ENCODE data around the gene ALMS1. TPM values are rescaled to one million over a fixed set of nuclear protein-coding genes. Genes with fewer than 3 reads are reported as not detected.

ALMS1 gene
- total and polyA plus RNA-seq, 9 of the 15 experiments (the other 6 are each of a cell fraction or from before 2014, with no cell fraction given), result 1.4 to 26.3 (median 13.6) TPM

DNA sequence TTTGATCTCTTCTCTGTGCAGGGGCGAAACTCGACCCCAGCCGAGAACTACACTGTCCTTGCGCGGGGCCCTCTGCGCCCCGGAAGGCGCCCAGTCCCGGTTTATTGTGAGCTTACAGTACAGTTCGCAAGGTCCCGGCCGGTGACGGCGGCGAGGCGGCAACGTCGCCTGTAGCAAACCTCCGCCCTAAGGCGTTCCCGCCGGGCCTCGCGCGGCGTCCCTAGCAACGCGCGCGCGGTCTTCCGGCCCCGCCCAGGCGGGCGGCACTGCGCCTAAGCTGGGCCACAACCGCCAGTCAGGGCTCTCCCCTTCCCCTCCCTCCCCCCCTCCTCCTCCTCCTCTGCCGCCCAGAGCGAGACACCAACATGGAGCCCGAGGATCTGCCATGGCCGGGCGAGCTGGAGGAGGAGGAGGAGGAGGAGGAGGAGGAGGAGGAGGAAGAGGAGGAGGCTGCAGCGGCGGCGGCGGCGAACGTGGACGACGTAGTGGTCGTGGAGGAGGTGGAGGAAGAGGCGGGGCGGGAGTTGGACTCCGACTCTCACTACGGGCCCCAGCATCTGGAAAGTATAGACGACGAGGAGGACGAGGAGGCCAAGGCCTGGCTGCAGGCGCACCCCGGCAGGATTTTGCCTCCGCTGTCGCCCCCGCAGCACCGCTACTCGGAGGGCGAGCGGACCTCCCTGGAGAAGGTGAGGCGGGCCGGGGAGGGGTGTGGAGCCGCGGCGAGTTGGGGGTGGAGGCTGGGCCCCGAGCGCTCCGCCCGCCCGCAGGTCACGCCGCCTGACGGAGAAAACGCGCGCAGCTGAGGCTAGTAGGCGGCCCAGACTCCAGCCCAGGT, at the start of gene ALMS1 (continued):
- TF ChIP-seq, protein P1, sequence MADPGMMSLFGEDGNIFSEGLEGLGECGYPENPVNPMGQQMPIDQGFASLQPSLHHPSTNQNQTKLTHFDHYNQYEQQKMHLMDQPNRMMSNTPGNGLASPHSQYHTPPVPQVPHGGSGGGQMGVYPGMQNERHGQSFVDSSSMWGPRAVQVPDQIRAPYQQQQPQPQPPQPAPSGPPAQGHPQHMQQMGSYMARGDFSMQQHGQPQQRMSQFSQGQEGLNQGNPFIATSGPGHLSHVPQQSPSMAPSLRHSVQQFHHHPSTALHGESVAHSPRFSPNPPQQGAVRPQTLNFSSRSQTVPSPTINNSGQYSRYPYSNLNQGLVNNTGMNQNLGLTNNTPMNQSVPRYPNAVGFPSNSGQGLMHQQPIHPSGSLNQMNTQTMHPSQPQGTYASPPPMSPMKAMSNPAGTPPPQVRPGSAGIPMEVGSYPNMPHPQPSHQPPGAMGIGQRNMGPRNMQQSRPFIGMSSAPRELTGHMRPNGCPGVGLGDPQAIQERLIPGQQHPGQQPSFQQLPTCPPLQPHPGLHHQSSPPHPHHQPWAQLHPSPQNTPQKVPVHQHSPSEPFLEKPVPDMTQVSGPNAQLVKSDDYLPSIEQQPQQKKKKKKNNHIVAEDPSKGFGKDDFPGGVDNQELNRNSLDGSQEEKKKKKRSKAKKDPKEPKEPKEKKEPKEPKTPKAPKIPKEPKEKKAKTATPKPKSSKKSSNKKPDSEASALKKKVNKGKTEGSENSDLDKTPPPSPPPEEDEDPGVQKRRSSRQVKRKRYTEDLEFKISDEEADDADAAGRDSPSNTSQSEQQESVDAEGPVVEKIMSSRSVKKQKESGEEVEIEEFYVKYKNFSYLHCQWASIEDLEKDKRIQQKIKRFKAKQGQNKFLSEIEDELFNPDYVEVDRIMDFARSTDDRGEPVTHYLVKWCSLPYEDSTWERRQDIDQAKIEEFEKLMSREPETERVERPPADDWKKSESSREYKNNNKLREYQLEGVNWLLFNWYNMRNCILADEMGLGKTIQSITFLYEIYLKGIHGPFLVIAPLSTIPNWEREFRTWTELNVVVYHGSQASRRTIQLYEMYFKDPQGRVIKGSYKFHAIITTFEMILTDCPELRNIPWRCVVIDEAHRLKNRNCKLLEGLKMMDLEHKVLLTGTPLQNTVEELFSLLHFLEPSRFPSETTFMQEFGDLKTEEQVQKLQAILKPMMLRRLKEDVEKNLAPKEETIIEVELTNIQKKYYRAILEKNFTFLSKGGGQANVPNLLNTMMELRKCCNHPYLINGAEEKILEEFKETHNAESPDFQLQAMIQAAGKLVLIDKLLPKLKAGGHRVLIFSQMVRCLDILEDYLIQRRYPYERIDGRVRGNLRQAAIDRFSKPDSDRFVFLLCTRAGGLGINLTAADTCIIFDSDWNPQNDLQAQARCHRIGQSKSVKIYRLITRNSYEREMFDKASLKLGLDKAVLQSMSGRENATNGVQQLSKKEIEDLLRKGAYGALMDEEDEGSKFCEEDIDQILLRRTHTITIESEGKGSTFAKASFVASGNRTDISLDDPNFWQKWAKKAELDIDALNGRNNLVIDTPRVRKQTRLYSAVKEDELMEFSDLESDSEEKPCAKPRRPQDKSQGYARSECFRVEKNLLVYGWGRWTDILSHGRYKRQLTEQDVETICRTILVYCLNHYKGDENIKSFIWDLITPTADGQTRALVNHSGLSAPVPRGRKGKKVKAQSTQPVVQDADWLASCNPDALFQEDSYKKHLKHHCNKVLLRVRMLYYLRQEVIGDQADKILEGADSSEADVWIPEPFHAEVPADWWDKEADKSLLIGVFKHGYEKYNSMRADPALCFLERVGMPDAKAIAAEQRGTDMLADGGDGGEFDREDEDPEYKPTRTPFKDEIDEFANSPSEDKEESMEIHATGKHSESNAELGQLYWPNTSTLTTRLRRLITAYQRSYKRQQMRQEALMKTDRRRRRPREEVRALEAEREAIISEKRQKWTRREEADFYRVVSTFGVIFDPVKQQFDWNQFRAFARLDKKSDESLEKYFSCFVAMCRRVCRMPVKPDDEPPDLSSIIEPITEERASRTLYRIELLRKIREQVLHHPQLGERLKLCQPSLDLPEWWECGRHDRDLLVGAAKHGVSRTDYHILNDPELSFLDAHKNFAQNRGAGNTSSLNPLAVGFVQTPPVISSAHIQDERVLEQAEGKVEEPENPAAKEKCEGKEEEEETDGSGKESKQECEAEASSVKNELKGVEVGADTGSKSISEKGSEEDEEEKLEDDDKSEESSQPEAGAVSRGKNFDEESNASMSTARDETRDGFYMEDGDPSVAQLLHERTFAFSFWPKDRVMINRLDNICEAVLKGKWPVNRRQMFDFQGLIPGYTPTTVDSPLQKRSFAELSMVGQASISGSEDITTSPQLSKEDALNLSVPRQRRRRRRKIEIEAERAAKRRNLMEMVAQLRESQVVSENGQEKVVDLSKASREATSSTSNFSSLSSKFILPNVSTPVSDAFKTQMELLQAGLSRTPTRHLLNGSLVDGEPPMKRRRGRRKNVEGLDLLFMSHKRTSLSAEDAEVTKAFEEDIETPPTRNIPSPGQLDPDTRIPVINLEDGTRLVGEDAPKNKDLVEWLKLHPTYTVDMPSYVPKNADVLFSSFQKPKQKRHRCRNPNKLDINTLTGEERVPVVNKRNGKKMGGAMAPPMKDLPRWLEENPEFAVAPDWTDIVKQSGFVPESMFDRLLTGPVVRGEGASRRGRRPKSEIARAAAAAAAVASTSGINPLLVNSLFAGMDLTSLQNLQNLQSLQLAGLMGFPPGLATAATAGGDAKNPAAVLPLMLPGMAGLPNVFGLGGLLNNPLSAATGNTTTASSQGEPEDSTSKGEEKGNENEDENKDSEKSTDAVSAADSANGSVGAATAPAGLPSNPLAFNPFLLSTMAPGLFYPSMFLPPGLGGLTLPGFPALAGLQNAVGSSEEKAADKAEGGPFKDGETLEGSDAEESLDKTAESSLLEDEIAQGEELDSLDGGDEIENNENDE (IDR thresholded peaks at IDR 0.05; ENCODE audit: low read depth, low read length), result no peak
- TF ChIP-seq, protein P2, sequence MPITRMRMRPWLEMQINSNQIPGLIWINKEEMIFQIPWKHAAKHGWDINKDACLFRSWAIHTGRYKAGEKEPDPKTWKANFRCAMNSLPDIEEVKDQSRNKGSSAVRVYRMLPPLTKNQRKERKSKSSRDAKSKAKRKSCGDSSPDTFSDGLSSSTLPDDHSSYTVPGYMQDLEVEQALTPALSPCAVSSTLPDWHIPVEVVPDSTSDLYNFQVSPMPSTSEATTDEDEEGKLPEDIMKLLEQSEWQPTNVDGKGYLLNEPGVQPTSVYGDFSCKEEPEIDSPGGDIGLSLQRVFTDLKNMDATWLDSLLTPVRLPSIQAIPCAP (CRISPR knock-in tag; IDR thresholded peaks at IDR 0.05; ENCODE audit: borderline replicate concordance), result no peak
- no peak for TF ChIP-seq BRCA1 (IDR thresholded peaks at IDR 0.05)
- no peak for TF ChIP-seq BRCA1 (CRISPR knock-in tag; IDR thresholded peaks at IDR 0.05)
- peak; percentile 91 for TF ChIP-seq PCBP1 (IDR thresholded peaks at IDR 0.05; ENCODE audit: low read depth, low read length, poor library complexity, severe bottlenecking)
- TF ChIP-seq, protein P3, sequence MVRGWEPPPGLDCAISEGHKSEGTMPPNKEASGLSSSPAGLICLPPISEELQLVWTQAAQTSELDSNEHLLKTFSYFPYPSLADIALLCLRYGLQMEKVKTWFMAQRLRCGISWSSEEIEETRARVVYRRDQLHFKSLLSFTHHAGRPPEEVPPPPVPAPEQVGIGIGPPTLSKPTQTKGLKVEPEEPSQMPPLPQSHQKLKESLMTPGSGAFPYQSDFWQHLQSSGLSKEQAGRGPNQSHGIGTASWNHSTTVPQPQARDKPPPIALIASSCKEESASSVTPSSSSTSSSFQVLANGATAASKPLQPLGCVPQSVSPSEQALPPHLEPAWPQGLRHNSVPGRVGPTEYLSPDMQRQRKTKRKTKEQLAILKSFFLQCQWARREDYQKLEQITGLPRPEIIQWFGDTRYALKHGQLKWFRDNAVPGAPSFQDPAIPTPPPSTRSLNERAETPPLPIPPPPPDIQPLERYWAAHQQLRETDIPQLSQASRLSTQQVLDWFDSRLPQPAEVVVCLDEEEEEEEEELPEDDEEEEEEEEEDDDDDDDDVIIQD (CRISPR knock-in tag; IDR thresholded peaks at IDR 0.05), result no peak
- peak; percentile 53 for TF ChIP-seq SMAD1 (IDR thresholded peaks at IDR 0.05; ENCODE audit: low read depth, low read length, partially characterized antibody)
- no peak for TF ChIP-seq ZZZ3 (IDR thresholded peaks at IDR 0.05)
- no peak for TF ChIP-seq RBM39 (optimal IDR thresholded peaks at IDR 0.05; ENCODE audit: low read depth, low read length)
- TF ChIP-seq ZNF696 (CRISPR knock-in tag; conservative IDR thresholded peaks at IDR 0.05), result no peak
- TF ChIP-seq RFX1 (IDR thresholded peaks at IDR 0.05), result peak; percentile 82
- no peak for TF ChIP-seq ZNF143 (CRISPR knock-in tag; IDR thresholded peaks at IDR 0.05)

All from K562 (cell line).